ENCODE results near the gene NDRG3. TPM values are rescaled to one million over a fixed set of nuclear protein-coding genes. Genes with fewer than 3 reads are reported as not detected.

NDRG3 gene
- total RNA-seq, 2 experiments from 2014 or later = 32.8 to 33.7 TPM

DNA sequence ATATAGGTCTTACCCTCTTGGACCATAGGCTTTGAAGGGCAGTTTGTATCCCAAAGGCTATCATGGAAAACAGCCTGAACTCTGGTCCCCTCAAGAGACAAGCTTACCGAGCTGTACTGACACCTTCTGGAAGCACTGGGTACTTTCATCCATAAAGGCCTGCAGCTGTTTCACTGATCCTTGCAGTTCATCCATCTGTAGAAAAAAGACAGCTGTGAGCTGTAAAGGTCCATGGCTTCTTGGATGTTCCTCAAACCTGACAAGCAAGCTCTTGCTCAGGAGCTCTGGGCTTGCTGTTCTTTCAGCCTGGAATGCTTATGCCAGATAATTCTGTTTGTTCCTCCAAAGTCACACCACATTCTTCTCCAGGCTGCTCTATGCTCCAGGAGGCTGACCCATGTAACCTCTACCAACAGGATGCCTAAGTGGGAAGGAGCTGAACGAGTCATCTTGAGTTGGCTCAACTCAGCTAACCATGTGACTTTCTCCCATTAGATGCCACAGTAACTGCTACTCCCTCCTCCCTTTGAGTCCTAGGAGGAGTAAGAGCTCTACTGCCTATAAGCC, 8.8 kb upstream of the NDRG3 start:
- ChIA-PET CTCF (interaction anchor here (0.5 to 3.4 kb wide), 26 partner anchors 9 to 285 kb away, joined by 3 to 28 read pairs (median 4); partner anchors contain the start of genes DSN1, NDRG3, RAB5IF and SLA2), POLR2A (interaction anchor here (0.9 to 1.7 kb wide), 8 partner anchors 8 to 282 kb away, joined by 3 to 8 read pairs (median 4); partner anchors contain the start of genes DSN1, NDRG3 and RAB5IF)
- no peaks in the 10 kb centered on the region for H3K27me3 Mint-ChIP-seq
- H3K4me3 Mint-ChIP-seq = no peak overlapping the region
- H3K9me3 Mint-ChIP-seq = no peaks in the 10 kb centered on the region
- peaks cover 56% of the 10 kb centered on the region for H3K36me3 Mint-ChIP-seq (ENCODE audit: low read depth)
- H3K4me1 Mint-ChIP-seq = peaks cover 15% of the 10 kb centered on the region
- peak; percentile 47 for DNase-seq
- no peak overlapping the region for H3K27ac Mint-ChIP-seq

GRCh38 chr20:36752582-36752981, 6.7 kb upstream of the NDRG3 start:
- Mint-ChIP-seq H3K4me3 (no peak overlapping the region), H3K27ac (no peak overlapping the region), H3K4me1 (peaks cover 6% of the 10 kb centered on the region), H3K9me3 (no peaks in the 10 kb centered on the region), H3K36me3 (ENCODE audit: low read depth) (peaks cover 52% of the 10 kb centered on the region), H3K27me3 (no peaks in the 10 kb centered on the region)
- ChIA-PET POLR2A (no interaction called here), CTCF (no interaction called here)
- DNase-seq = no peak

GRCh38 chr20:36745234-36745926, 510 bp downstream of the NDRG3 start:
- H3K4me1 Mint-ChIP-seq = peaks cover 27% of the 10 kb centered on the region
- H3K27me3 Mint-ChIP-seq = no peaks in the 10 kb centered on the region
- no peaks in the 10 kb centered on the region for H3K9me3 Mint-ChIP-seq
- DNase-seq = no peak
- ChIA-PET POLR2A (interaction anchor here (1.1 to 3.3 kb wide), 11 partner anchors 9 to 150 kb away, joined by 3 to 21 read pairs (median 6); partner anchors contain the start of genes DSN1 and SLA2), CTCF (interaction anchor here (0.6 to 2.8 kb wide), 8 partner anchors 10 to 133 kb away, joined by 3 to 25 read pairs (median 8); partner anchors contain the start of gene DSN1)
- H3K36me3 Mint-ChIP-seq (ENCODE audit: low read depth) = peaks cover 6% of the 10 kb centered on the region
- H3K27ac Mint-ChIP-seq = peak overlapping the region; percentile 42
- H3K4me3 Mint-ChIP-seq = peak overlapping the region; percentile 81

GRCh38 chr20:36744764-36745191, 1.1 kb downstream of the NDRG3 start:
- H3K9me3 Mint-ChIP-seq = no peaks in the 10 kb centered on the region
- DNase-seq = no peak
- POLR2A ChIA-PET = interaction anchor here (1.0 to 3.3 kb wide), 7 partner anchors 8 to 138 kb away, joined by 3 to 21 read pairs (median 6); partner anchors contain the start of genes DSN1 and SLA2
- peaks cover 27% of the 10 kb centered on the region for H3K4me1 Mint-ChIP-seq
- peaks cover 4% of the 10 kb centered on the region for H3K36me3 Mint-ChIP-seq (ENCODE audit: low read depth)
- no peak overlapping the region for H3K27ac Mint-ChIP-seq
- CTCF ChIA-PET = interaction anchor here (0.5 to 2.8 kb wide), 7 partner anchors 10 to 202 kb away, joined by 3 to 25 read pairs (median 6); partner anchors contain the start of gene SLA2
- peak overlapping the region; percentile 81 for H3K4me3 Mint-ChIP-seq
- no peaks in the 10 kb centered on the region for H3K27me3 Mint-ChIP-seq

GRCh38 chr20:36744243-36744642, 1.6 kb downstream of the NDRG3 start:
- Mint-ChIP-seq H3K36me3 (ENCODE audit: low read depth) (peaks cover under 1% of the 10 kb centered on the region), H3K27me3 (no peaks in the 10 kb centered on the region), H3K4me3 (peak overlapping the region; percentile 39), H3K9me3 (no peaks in the 10 kb centered on the region), H3K4me1 (peaks cover 27% of the 10 kb centered on the region), H3K27ac (no peak overlapping the region)
- DNase-seq = no peak
- CTCF ChIA-PET = interaction anchor here (0.5 to 2.8 kb wide), 7 partner anchors 11 to 203 kb away, joined by 3 to 25 read pairs (median 6); partner anchors contain the start of gene SLA2
- POLR2A ChIA-PET = interaction anchor here (0.9 to 3.3 kb wide), 8 partner anchors 8 to 138 kb away, joined by 3 to 21 read pairs (median 6); partner anchors contain the start of genes DSN1 and SLA2

DNA sequence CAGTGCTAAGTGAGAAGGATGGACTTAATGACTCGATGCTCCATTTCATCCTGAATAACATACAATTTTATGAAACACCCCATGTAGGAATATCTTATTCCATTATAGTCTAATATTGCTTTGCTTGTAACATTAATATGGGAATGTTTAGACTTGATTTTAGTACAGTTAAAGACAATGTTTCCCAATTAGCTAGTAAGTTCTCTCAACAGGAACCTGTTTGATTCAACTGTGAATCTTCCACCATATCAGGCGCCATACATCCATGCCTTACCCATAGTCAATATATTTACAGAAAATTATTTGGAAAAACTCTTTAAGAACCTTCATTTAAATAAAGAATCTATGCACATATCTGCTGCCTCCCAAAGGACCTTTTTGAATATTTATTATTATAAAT, 3.3 kb downstream of the NDRG3 start:
- H3K4me3 Mint-ChIP-seq = no peak overlapping the region
- no peaks in the 10 kb centered on the region for H3K36me3 Mint-ChIP-seq (ENCODE audit: low read depth)
- ChIA-PET CTCF (interaction anchor here (1.5 kb wide), 1 partner anchor 10 kb away, joined by 7 read pairs; no protein-coding TSS in a partner anchor), POLR2A (interaction anchor here (1.3 kb wide), 1 partner anchor 12 kb away, joined by 3 read pairs; no protein-coding TSS in a partner anchor)
- H3K27me3 Mint-ChIP-seq = no peaks in the 10 kb centered on the region
- DNase-seq = no peak
- peaks cover 27% of the 10 kb centered on the region for H3K4me1 Mint-ChIP-seq
- H3K27ac Mint-ChIP-seq = no peak overlapping the region
- H3K9me3 Mint-ChIP-seq = no peaks in the 10 kb centered on the region

DNA sequence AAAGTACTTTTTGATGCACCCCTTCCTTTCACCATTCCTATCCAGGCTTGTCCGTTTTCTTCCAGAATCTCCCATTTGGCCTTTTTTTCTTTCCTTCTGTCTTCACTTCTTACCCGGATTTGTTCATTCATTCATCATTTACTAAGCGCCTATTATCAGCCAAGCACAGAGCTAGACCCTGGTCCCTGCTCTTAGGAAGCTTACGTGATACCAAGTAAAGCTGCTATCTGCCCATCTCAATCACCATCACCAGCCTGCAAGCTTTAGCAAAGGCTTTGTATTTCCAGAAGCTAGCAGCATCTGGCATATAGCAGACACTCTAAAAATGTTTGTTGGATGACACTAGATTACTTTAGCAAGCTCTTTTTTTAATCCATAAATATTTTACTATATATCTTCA, 4.8 kb downstream of the NDRG3 start:
- no peak overlapping the region for H3K4me3 Mint-ChIP-seq
- POLR2A ChIA-PET = interaction anchor here (0.9 kb wide), 1 partner anchor 33 kb away, joined by 4 read pairs; the partner anchor contains the start of gene DSN1
- peaks cover 16% of the 10 kb centered on the region for H3K4me1 Mint-ChIP-seq
- no peak overlapping the region for H3K27ac Mint-ChIP-seq
- no peak for DNase-seq
- H3K9me3 Mint-ChIP-seq = no peaks in the 10 kb centered on the region
- H3K36me3 Mint-ChIP-seq (ENCODE audit: low read depth) = no peaks in the 10 kb centered on the region
- no peaks in the 10 kb centered on the region for H3K27me3 Mint-ChIP-seq
- CTCF ChIA-PET = interaction anchor here (1.3 to 1.5 kb wide), 2 partner anchors 8 to 13 kb away, joined by 3 to 7 read pairs; no protein-coding TSS in a partner anchor

GRCh38 chr20:36737183-36737499, 8.7 kb downstream of the NDRG3 start:
- Mint-ChIP-seq H3K4me1 (peaks cover 29% of the 10 kb centered on the region), H3K27me3 (no peaks in the 10 kb centered on the region), H3K36me3 (ENCODE audit: low read depth) (no peaks in the 10 kb centered on the region), H3K27ac (no peak overlapping the region), H3K9me3 (no peaks in the 10 kb centered on the region), H3K4me3 (no peak overlapping the region)
- POLR2A ChIA-PET = interaction anchor here (1.0 to 2.7 kb wide), 3 partner anchors 8 to 128 kb away, joined by 3 to 14 read pairs (median 5); partner anchors contain the start of gene NDRG3
- no peak for DNase-seq
- CTCF ChIA-PET = interaction anchor here (1.0 to 2.2 kb wide), 4 partner anchors 17 to 82 kb away, joined by 3 to 9 read pairs (median 4); partner anchors contain the start of gene DSN1

DNA sequence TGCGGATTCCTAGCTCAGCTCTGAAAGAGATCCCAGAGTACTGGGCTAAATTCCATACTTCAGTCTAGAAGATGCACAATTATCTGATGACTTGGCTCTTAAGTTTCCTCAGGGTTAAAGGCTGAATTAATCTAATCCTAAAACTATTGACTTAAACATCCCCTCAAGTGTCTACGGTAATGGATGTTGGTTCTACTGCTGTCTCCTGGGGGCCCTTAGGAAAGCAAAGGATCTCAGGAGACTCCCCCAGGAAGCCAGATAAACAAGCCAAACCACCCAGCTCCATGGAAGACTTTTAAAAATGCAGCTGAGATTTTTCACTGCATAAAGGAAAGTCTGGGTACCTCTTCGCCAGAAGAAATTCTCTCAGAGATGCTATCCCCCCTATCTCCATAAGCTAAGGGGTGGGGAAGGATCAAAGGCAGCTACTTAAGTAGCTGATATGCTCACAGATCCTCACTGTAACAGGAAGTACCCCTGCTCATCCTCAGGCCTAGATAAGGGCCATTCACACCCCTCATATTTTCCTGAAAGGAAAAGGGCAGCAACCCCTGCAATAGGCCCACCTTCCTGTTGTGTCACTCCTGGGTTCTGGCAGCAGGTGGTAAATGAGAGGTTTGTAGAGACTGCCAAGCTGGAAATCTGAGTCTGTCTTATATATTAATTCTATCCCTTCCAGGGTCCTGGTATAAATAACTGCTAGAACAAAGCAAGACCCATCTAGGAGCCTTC, 9.3 kb downstream of the NDRG3 start:
- Mint-ChIP-seq H3K27me3 (no peaks in the 10 kb centered on the region), H3K4me1 (peaks cover 30% of the 10 kb centered on the region), H3K4me3 (no peak overlapping the region), H3K9me3 (no peaks in the 10 kb centered on the region), H3K36me3 (ENCODE audit: low read depth) (no peaks in the 10 kb centered on the region), H3K27ac (no peak overlapping the region)
- POLR2A ChIA-PET = interaction anchor here (0.9 to 2.7 kb wide), 4 partner anchors 9 to 127 kb away, joined by 3 to 14 read pairs (median 4); partner anchors contain the start of gene NDRG3
- CTCF ChIA-PET = interaction anchor here (0.6 to 2.2 kb wide), 5 partner anchors 11 to 179 kb away, joined by 3 to 9 read pairs (median 3); no protein-coding TSS in a partner anchor
- no peak for DNase-seq

GRCh38 chr20:36732456-36732855, 13.4 kb downstream of the NDRG3 start:
- DNase-seq = no peak
- H3K27me3 Mint-ChIP-seq = no peaks in the 10 kb centered on the region
- no peaks in the 10 kb centered on the region for H3K36me3 Mint-ChIP-seq (ENCODE audit: low read depth)
- CTCF ChIA-PET = interaction anchor here (0.7 to 3.7 kb wide), 12 partner anchors 9 to 778 kb away, joined by 3 to 17 read pairs (median 7); partner anchors contain the start of genes DSN1, SCAND1 and SLA2
- H3K27ac Mint-ChIP-seq = peak overlapping the region; percentile 52
- H3K9me3 Mint-ChIP-seq = no peaks in the 10 kb centered on the region
- POLR2A ChIA-PET = interaction anchor here (1.2 to 2.8 kb wide), 7 partner anchors 9 to 137 kb away, joined by 3 to 22 read pairs (median 8); partner anchors contain the start of genes NDRG3, RAB5IF and SLA2
- H3K4me3 Mint-ChIP-seq = no peak overlapping the region
- H3K4me1 Mint-ChIP-seq = peaks cover 40% of the 10 kb centered on the region

- POLR2A ChIA-PET = interaction anchor here (0.9 to 1.5 kb wide), 3 partner anchors 26 to 123 kb away, joined by 3 to 4 read pairs (median 3); partner anchors contain the start of gene RAB5IF
- H3K36me3 Mint-ChIP-seq (ENCODE audit: low read depth) = no peaks in the 10 kb centered on the region
Measured at GRCh38 chr20:36728986-36729385, 16.9 kb downstream of the NDRG3 start.

GRCh38 chr20:36726168-36726567, 19.7 kb downstream of the NDRG3 start:
- Mint-ChIP-seq H3K27me3 (no peaks in the 10 kb centered on the region), H3K4me3 (no peak overlapping the region), H3K27ac (no peak overlapping the region), H3K36me3 (ENCODE audit: low read depth) (no peaks in the 10 kb centered on the region), H3K9me3 (no peaks in the 10 kb centered on the region), H3K4me1 (peaks cover 12% of the 10 kb centered on the region)
- ChIA-PET CTCF (interaction anchor here (0.6 to 0.7 kb wide), 2 partner anchors 28 to 149 kb away, joined by 3 to 5 read pairs; no protein-coding TSS in a partner anchor), POLR2A (no interaction called here)
- DNase-seq = no peak

More at GRCh38 chr20:36728986-36729385, 16.9 kb downstream of the NDRG3 start:
- H3K9me3 Mint-ChIP-seq = no peaks in the 10 kb centered on the region
- H3K4me3 Mint-ChIP-seq = no peak overlapping the region
- H3K27me3 Mint-ChIP-seq = no peaks in the 10 kb centered on the region
- H3K4me1 Mint-ChIP-seq = peaks cover 30% of the 10 kb centered on the region
- DNase-seq = no peak
- peak overlapping the region; percentile 54 for H3K27ac Mint-ChIP-seq
- CTCF ChIA-PET = interaction anchor here (0.6 to 1.5 kb wide), 12 partner anchors 11 to 495 kb away, joined by 3 to 9 read pairs (median 3); partner anchors contain the start of genes RAB5IF and SLA2
